ENCODE measurements around the gene MAP3K2.
"Not testable (repeated sequence)": the region's sequence is repeated elsewhere in the genome, so short reads cannot be mapped to it uniquely, and the experiment has no call there.

Gene MAP3K2

DNA sequence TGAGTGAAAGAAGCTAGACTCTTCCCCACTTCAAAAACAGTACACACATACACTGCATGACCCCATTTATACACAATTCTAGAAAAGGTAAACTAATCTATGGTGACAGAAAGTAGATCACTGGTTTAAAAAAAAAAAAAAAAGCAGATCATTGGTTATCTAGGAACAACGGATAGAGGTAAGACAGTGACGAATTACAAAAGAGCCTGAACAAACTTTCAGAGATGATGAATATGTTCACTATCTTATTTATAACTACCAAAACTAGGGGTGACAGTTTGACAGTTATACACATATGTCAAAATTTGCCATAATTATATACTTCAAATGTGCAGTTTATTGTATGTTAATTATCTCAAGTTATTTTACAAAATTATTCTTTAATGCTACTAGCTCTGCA is 27.5 kb downstream of the MAP3K2 start:
- DNase-seq (ENCODE audit: insufficient read length, low spot score) (no peak), FAIRE-seq (no peak)
- TF ChIP-seq, protein P1, sequence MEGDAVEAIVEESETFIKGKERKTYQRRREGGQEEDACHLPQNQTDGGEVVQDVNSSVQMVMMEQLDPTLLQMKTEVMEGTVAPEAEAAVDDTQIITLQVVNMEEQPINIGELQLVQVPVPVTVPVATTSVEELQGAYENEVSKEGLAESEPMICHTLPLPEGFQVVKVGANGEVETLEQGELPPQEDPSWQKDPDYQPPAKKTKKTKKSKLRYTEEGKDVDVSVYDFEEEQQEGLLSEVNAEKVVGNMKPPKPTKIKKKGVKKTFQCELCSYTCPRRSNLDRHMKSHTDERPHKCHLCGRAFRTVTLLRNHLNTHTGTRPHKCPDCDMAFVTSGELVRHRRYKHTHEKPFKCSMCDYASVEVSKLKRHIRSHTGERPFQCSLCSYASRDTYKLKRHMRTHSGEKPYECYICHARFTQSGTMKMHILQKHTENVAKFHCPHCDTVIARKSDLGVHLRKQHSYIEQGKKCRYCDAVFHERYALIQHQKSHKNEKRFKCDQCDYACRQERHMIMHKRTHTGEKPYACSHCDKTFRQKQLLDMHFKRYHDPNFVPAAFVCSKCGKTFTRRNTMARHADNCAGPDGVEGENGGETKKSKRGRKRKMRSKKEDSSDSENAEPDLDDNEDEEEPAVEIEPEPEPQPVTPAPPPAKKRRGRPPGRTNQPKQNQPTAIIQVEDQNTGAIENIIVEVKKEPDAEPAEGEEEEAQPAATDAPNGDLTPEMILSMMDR (IDR thresholded peaks at IDR 0.05; ENCODE audit: insufficient read depth, missing control alignments): no peak

- DNase-seq (ENCODE audit: insufficient read length, low spot score): no peak
- TF ChIP-seq, protein P1 (IDR thresholded peaks at IDR 0.05; ENCODE audit: insufficient read depth, missing control alignments): no peak
- FAIRE-seq: no peak
Measured at GRCh38 chr2:127359520-127359919, 28.3 kb downstream of the MAP3K2 start.

DNA sequence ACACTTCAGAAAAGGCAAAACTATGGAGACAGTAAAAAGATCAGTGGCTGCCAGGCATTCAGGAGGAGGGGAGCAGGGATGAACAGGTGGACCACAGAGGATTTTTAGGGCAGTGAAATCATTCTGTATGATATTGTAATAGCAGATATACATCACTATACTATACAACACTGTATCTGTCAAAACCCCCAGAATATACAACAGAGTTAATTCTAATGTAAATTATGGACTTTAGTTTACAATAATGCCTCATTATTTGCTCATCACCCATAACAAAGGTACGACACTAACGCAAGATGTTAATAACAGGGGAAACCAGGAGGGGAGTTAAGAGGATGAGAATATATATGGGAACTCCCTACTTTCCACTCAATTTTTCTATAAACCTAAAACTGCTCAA is 28.8 kb downstream of the MAP3K2 start:
- FAIRE-seq: no peak
- TF ChIP-seq, protein P1 (IDR thresholded peaks at IDR 0.05; ENCODE audit: insufficient read depth, missing control alignments): no peak

DNA sequence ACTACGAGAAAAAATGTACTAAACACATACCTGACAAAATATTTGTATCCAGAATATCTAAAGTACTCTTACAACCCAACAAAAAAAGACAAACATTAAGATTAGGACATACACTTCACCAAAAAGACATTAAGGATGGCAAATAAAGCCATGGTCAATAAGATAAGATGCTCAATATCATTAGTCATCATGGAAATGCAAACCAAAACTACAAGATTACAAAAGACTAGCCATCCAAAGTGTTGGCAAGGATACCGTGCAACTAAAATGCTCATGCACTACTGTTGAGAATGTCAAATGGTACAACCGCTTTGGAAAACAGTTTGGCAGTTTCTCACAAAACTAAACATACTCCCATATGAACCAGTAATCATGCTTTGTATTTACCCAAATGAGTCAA is 29.7 kb downstream of the MAP3K2 start:
- DNase-seq (ENCODE audit: insufficient read length, low spot score): no peak
- TF ChIP-seq, protein P1 (IDR thresholded peaks at IDR 0.05; ENCODE audit: insufficient read depth, missing control alignments): no peak
- FAIRE-seq: no peak

More for the DNA sequence above, 28.8 kb downstream of the MAP3K2 start:
- DNase-seq (ENCODE audit: insufficient read length, low spot score): no peak

- TF ChIP-seq, protein P1 (IDR thresholded peaks at IDR 0.05; ENCODE audit: insufficient read depth, missing control alignments): no peak
- FAIRE-seq (no peak), DNase-seq (ENCODE audit: insufficient read length, low spot score) (no peak)
Measured at GRCh38 chr2:127357591-127357990, 30.2 kb downstream of the MAP3K2 start.

DNA sequence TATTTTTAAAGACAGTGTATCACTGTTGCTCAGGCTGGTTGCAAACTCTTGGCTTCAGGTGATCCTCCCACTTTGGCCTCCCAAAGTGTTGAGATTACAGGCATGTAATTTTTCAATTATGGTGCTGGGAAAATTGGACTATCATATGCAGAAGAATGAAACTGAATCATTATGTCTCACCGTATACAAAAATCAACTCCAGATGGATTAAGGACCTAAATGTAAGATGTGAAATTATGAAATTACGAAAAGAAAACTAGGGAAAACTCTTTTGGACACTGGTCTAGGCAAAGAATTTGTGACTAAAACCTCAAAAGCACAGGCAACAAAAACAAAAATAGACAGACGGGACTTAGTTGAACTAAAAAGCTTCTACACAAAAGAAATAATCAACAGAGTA is 31.2 kb downstream of the MAP3K2 start:
- no peak for DNase-seq (ENCODE audit: insufficient read length, low spot score)
- TF ChIP-seq, protein P1 (IDR thresholded peaks at IDR 0.05; ENCODE audit: insufficient read depth, missing control alignments): no peak
- no peak for FAIRE-seq

DNA sequence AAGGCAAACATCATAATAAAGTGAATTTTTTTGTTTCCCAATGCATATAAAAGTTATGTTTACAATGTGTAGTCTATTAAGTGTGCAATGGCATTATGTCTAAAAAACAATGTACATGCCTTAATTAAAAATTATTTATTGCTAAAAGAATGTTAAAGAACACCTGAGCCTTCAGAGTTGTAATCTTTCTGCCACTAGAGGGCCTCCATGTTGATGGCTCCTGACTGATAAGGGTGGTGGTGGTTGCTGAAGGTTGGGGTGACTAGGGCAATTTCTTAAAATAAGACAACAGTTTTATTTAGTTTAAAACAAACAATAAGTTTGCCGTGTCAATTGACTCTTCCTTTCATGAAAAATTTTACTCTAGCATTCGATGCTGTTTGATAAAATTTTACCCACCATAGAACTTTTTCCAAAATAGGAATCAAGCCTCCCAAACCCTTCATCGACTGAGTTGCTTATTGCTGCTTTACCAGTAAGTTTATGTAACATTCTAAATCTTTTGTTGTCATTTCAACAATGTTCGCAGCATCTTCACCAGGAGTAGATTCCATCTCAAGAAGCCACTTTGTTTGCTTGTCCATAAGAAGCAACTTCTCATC is 32.3 kb downstream of the MAP3K2 start:
- DNase-seq (ENCODE audit: insufficient read length, low spot score): no peak
- no peak for FAIRE-seq
- TF ChIP-seq, protein P1 (IDR thresholded peaks at IDR 0.05; ENCODE audit: insufficient read depth, missing control alignments): peak; percentile 20

GRCh38 chr2:127353873-127354676 is 33.7 kb downstream of the MAP3K2 start:
- DNase-seq (ENCODE audit: insufficient read length, low spot score); FAIRE-seq: not testable (repeated sequence)

GRCh38 chr2:127353223-127353622 is 34.6 kb downstream of the MAP3K2 start:
- FAIRE-seq; DNase-seq (ENCODE audit: insufficient read length, low spot score): not testable (repeated sequence)
